T follicular helper cell (primary cell): ENCODE results near the gene USP46.

ENCODE experiments used
- DNase-seq: peaks from one replicate; pipeline ENCODE4 v3.0.0-alpha.2; 2020; ENCODE audit warnings: low read depth
- total RNA-seq, 2 experiments: gene quantifications; one replicate each; lab custom pipeline; 2026; lab: John Stamatoyannopoulos, UW

USP46 gene, protein sequence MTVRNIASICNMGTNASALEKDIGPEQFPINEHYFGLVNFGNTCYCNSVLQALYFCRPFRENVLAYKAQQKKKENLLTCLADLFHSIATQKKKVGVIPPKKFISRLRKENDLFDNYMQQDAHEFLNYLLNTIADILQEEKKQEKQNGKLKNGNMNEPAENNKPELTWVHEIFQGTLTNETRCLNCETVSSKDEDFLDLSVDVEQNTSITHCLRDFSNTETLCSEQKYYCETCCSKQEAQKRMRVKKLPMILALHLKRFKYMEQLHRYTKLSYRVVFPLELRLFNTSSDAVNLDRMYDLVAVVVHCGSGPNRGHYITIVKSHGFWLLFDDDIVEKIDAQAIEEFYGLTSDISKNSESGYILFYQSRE
- total RNA-seq = 14.2 to 21.7 reads per million in 2 experiments

DNA sequence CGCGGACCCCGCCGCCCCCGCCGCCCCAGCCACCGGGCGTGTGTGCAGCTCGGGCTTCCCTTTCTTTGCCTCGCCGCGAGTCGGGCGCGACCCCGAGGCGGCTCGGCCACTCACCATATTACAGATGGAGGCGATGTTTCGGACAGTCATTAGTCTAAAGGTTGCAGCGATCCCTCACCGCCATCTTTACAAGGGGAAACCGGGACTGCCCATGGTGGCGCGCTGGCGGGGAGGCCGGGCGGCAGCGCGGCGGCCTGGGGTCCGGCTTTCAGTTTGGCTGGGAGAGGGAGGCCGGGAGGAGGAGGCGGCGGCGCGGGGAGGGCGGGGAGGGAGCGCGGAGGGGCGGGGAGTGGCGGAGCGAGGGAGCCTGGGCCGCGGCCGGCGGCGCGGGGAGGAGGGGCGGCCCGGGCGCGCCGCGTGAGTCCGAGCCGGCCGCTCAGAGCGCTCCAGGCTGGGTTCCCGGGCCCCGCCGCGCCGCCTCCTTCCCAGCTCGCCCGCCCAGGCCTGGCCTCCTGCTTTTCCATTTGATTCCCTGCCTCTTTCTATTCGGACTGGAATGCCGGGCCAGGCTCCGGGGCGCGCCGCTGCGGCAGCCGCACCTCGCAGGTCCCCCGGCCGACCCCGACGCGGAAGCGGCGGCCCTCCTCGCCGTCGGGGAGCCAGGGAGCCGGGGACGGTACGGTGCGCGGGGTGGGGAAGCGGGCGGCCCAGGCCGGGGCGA is at the start of gene USP46:
Gene USP46 (minus strand): TSS at position 301 of the 721 bp plus-strand sequence. CDS start 151 bp downstream, at position 150.
- peak; percentile 14 for DNase-seq

- DNase-seq = no peak
Observed at GRCh38 chr4:52704661-52705060, 45.6 kb upstream of the USP46 start.

- DNase-seq = no peak
Observed at GRCh38 chr4:52704133-52704532, 45.0 kb upstream of the USP46 start.

DNA sequence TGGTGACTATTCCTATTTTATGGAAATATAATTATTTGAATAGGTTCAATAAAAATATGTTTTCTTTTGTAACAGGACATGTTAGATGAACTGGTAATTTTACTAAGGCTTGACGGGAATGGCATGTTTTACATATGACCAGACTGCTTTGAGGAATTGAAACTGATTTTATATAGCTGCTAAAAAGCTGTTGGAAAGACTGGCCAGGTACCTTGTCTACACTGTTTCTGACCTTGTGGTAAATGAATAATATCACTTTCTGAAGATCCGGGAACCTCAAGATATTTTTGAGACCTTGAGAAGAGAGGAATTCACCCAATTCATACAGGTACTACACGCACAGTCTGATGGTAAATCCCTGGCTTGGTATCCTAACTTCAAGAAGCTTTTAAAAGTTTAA is 42.1 kb upstream of the USP46 start:
- DNase-seq = no peak

- no peak for DNase-seq
Observed at GRCh38 chr4:52694936-52695335, 35.8 kb upstream of the USP46 start.

DNA sequence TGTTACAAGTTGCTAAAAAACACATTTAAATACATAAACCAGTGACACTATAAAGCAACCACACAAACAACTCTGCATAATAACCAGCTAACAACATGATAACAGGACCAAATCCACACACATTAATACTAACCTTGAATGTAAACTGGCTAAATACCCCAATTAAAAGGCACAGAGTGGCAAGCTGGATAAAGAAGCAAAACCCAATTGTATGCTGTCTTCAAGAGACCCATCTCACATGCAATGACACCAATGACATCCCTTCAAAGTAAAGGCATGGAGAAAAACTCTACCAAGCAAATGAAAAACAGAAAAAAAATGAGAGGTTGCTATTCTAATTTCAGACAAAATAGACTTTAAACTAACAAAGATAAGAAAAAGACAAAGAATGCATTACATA is 34.4 kb upstream of the USP46 start:
- no peak for DNase-seq

DNA sequence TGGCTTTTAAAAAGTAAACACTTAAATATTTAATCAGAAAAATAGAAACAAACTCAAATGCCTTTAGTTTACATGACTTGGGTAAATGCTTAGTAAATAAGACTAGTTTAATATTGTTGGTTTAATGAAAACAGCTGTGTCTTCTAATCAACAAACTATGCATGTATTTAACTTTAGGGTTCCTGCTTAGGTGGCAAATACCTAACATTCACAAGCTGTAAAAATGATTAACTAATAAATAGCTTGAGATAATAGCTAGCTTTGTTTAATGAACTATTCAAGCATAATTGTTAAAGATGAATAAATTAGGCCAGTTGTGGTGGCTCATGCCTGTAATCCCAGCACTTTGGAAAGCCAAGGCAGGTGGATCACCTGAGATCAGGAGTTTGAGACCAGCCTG is 30.0 kb upstream of the USP46 start:
- no peak for DNase-seq

DNA sequence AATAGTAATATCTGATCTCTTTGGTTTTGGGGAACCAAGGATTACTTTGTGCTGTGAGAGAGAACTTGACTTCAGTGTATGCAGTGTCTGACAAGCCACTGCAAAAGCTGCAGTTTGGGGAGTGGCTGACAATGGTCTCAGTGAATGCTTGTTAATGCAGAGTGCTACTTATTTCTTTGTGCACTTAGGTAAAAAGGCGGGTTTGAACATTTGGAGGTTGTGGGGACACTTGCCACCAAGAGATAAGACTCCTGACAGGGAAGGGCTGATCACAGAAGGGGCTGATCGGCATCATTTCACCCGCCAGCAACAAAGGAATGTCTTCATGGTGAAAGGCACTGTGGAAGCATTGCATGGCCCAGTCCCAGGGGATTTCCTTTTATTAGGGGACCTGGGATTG is 28.6 kb upstream of the USP46 start:
- DNase-seq = no peak

- DNase-seq = no peak
Observed at GRCh38 chr4:52685316-52685715, 26.2 kb upstream of the USP46 start.

DNA sequence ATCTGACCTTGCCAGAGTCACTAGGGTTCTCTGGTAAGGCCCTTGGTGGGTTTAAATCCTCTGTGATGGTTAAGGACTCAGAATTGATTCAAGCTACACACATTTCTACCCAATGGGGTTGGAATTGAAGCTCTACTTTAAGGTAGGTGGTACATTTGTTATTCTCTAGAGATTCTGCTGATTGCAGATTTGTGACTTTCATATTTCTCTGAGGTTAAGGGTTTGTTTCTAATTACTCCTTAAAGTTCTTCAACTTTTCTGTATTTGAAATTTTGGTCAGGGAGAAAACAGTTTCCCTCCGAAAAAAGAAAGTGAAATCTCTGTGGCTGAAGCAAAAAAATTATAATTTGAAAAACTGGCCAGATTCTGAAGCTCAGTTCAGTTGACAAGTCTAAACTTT is 25.8 kb upstream of the USP46 start:
- DNase-seq = no peak

DNA sequence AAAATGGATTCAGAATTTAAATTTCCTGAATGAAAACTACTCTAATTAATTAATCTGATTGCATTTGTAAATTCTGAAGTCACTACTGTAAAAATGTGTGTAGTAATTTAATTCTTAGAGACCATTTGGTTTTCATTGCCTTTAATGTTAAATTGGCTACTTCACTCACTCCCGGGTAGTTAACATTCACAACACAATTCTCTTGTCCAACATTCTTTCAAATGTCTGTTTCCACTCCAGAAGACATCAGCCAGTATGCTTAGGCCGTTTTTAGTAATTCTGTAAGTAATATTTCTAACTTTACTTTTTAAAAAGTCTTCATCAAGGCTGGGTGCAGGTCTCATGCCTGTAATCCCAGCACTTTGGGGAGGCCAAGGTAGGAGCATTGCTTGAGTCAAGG is 21.3 kb upstream of the USP46 start:
- no peak for DNase-seq

GRCh38 chr4:52676536-52676935 is 17.4 kb upstream of the USP46 start:
- DNase-seq = no peak

- no peak for DNase-seq
Observed at GRCh38 chr4:52675111-52675510, 16.0 kb upstream of the USP46 start.

- no peak for DNase-seq
Observed at GRCh38 chr4:52670739-52671138, 11.6 kb upstream of the USP46 start.

DNA sequence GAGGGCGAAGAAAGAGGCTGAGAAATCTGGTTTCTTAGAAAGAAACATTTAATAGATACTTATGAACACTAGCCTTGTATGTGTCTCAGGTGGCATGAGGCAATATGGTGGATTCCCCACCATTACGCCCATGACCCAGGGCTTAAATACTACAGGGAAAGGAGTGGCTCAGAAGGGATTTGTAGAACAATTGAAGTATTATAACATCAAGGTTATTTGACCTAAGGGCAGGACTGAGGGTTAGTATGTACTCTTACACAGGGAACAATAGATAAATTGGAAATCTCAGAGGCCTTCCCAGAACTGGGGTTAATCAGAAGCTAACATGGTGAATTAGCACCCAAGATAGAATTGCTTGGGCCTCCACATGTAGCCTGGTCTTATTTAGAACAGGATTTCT is 11.0 kb upstream of the USP46 start:
- DNase-seq = no peak

GRCh38 chr4:52665592-52665991 is 6.5 kb upstream of the USP46 start:
- no peak for DNase-seq

DNA sequence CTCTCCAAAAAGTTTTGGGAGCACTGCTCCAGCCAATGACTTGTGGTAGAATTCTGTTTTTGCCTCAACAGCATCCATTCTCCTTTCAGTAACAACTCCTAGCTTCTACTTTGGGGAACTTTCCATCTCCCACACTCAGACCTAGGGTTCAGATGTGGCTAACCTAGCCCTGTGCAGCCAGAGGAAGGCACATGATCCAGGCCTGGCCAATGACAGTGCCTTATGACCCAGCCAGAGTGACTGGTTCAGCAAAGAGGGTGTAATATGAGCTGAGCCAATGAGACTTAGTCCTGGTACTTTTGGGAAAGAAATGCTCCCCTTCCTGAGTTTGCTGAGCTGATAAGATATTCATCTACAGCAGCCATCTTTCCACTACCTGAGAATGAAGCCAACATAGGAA is 5.4 kb upstream of the USP46 start:
- DNase-seq = no peak

GRCh38 chr4:52661966-52662690 is 3.0 kb upstream of the USP46 start:
- DNase-seq = no peak

GRCh38 chr4:52660643-52661042 is 1.5 kb upstream of the USP46 start:
- no peak for DNase-seq

DNA sequence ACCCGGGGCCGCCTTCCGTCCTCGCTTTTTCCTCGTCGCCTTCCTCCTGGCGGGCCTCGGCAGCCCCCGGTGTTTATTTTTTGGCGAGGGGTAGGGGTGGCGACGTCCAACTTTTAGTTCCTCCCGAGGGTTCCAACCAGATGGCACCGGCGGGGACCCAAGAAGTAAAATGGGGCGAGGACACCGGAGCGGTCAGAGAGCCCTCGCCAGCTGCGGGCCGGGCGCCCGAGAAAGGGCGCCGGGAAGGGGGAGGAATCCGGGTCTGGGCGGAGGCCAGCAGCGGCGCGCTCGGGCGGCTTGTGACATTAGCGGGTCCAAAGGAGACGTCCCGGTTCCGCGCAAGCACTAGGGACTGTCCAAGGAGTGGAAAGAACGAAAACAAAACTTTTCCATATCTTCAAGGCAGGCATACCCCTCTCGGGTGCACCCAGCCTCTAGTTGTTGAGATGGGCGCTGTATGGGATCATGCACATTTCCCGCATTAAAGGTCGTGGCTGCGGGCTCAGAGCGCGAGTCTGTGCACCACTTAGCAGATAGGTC is 691 bp upstream of the USP46 start:
- DNase-seq = no peak

- no peak for DNase-seq
Observed at GRCh38 chr4:52658641-52659000, 480 bp downstream of the USP46 start.
